Heart left ventricle (tissue), 13 donors: ENCODE data around the gene ZNF483.

Source experiments
- CTCF ChIP-seq, 12 donors: fragments of 200-600 bp; sonication (generic) in 4 of 12; IDR thresholded peaks; one replicate each; pipeline versions ENCODE4 v1.5.0 to v1.8.0; 2018 to 2022; ENCODE audit warnings: antibody characterized with exemption in 12 of 12, mild to moderate bottlenecking in 5 of 12
- POLR2A ChIP-seq, 2 donors: fragments of 450-650 bp; IDR thresholded peaks; one replicate each; pipeline ENCODE4 v1.6.1; 2017; ENCODE audit warnings: antibody characterized with exemption in 2 of 2, mild to moderate bottlenecking in 2 of 2, moderate library complexity in 2 of 2
- donor health status: ischemic (EF 13 %, LVEDD 7.1; RV severe dilation, severe dysfunction).
- donor health status: DM: no; HTN: yes; CAD: no.
- donor health status: DM: no; HTN: no; CAD: no.
- donor health status: ischemic (EF 25% LVEDD 6.9; RV normal size, moderate dysfunction).
- donor health status: ischemic (EF 25% LVEDD 5.7; RV mildly dilated, moderate dysfunction).
- donor health status: ischemic (EF 35%, LVEDD 5.7; RV mildly dilated, moderate dysfunction).
- donor health status: nonischemic (EF 11% LVEDD 7.7; RV severe dilation, severe dysfunction).
- donor health status: DM: yes; HTN: yes; CAD: no.
- donor health status: PGD.
- donor health status: ischemic (EF 29% LVEDD 5.4; RV normal size, mild dysfunction).
- donor health status: nonischemic (EF 23%, LVEDD 6.1; RV moderate dilation, normal function).

DNA sequence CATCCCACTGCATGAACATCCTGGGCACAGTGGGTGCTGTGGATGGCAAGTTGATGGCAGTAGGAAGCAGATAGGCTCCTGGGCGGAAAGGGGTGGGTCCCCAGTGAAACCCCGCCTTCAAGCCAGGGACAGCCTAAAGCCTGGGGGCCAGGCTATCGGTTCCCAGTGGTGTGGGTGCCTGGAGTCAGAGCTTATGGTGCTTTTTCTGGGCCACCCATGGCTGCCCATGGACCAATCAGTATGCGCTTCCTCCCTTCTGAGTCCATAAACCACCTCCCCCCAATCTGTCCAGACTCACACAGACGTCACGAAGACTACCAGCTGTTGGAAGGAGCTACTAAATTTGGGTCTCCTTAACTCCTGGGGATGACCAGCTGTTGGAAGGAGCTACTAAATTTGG lies 23.3 kb upstream of the ZNF483 start:
- TF ChIP-seq CTCF (IDR thresholded peaks at IDR 0.05) (no peak), POLR2A (IDR thresholded peaks at IDR 0.05) (no peak)
